ENCODE data around the gene ABCA10.

ABCA10 gene

DNA sequence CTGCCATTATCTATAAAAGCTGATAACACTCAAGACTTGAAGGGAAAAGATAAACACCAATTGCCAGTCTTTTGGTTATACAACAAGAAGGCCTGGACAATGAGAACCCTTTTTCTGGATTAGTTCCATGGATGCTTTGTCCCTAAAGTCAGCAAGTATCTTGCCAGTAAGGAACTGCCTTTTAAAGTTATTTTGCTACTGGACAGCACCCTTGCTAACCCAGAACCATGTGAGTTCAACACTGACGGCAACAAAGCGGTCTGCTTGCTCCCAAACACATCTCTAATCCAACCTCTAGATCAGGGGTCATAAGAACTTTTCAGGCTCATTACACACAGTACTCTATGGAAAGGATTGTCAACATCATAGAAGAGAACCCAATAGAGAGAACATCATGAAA is 61.7 kb downstream of the ABCA10 start:
- no peak for DNase-seq (ENCODE audit: low spot score)

GRCh38 chr17:69164206-69164605 is 64.4 kb downstream of the ABCA10 start:
- no peak for DNase-seq (ENCODE audit: low spot score)

DNA sequence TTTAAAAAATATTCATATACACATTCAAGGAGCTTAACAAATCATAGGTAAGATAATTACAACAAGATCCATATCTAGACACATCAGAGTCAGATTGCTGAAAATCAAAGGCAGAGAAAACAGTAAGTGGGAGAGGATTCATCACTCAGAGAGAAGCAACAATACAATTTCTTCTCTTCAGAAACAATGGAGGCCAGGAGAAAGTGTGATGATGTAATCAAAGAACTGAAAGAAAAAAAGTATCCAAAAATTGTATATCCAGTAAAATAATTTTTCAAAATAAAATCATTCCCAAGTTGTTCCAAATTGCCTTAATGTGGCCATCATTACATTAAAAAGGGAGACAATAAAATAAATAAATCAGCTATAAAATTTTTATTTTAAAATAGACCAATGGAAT is 69.2 kb downstream of the ABCA10 start:
- DNase-seq (ENCODE audit: low spot score) = no peak

- no peak for DNase-seq (ENCODE audit: low spot score)
Measured at GRCh38 chr17:69154267-69154666, 74.4 kb downstream of the ABCA10 start.

- no peak for DNase-seq (ENCODE audit: low spot score)
Measured at GRCh38 chr17:69150333-69150732, 78.3 kb downstream of the ABCA10 start.

- DNase-seq (ENCODE audit: low spot score) = no peak
Measured at GRCh38 chr17:69147460-69147859, 81.2 kb downstream of the ABCA10 start.

DNA sequence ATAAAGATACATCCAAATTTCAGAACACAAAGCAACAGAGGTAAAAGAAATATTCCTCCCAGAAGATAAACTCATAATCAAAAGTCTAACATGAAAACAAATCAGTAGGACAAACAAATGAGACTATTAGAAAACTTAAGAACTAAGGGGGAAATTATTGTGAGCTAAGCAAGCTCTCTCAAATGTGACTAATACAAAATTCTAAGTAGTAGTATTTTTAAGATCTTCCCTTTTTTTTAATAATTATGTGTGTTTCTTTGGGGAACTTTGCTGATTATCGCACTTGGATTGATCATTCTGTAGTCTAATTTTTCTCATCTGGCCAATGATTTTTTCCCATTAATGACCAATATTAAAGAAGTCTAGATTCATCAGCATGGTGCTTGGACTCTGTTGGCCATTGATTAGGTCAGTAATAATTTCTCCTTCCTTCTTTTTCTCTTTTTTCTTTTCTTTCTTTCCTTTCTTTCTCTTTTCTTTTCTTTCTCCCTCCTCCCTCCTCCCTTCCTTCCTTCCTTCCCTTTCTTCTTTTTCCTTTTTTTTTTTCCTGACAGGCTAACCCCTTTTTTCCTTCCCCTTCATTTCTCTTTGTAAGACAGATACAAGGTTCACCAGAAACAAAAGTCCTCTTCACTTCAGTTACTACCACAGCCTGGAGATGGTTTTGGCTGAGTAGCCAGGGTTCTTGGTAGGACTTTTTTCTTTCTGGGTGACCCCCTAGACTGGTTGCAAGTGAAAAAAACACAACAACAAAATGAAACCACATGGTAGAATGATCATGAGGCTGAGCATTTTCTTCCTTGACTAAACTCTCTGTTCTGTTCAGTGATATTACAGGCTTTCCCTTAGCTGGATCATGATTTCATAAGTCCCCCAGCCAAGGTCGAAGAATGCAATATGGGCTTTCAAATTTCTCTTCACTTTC is 84.0 kb downstream of the ABCA10 start:
- no peak for DNase-seq (ENCODE audit: low spot score)

GRCh38 chr17:69143683-69144231 is 84.9 kb downstream of the ABCA10 start:
- no peak for DNase-seq (ENCODE audit: low spot score)

GRCh38 chr17:69143151-69143550 is 85.5 kb downstream of the ABCA10 start:
- DNase-seq (ENCODE audit: low spot score) = no peak

DNA sequence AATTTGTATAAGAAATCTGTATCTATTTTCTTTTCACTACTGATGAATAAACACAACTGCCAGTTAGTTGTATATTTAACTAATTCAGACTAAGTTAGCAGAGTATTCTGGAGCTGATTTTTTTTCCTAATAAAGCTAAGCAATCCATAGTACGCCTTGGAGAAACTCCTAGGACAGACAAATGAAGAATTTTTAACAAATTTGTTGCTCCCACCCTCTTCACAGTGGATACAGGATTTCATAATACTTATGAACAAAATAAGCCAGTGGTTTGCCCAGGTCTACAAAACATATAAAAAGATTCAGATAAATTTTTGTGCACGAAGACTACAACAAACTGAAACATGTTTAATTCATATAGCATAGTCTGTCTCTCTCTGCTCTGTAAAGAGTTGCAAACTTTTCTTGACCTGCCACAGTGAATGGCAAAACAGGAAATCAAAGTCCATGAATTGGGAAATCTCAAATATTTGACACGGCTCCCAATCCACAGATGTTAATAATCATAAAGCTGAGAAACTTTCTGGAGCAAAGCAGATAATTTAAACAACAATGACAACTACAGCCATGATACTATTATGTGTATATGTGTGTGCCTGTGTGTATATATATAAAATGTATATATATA is 86.3 kb downstream of the ABCA10 start:
- no peak for DNase-seq (ENCODE audit: low spot score)

DNA sequence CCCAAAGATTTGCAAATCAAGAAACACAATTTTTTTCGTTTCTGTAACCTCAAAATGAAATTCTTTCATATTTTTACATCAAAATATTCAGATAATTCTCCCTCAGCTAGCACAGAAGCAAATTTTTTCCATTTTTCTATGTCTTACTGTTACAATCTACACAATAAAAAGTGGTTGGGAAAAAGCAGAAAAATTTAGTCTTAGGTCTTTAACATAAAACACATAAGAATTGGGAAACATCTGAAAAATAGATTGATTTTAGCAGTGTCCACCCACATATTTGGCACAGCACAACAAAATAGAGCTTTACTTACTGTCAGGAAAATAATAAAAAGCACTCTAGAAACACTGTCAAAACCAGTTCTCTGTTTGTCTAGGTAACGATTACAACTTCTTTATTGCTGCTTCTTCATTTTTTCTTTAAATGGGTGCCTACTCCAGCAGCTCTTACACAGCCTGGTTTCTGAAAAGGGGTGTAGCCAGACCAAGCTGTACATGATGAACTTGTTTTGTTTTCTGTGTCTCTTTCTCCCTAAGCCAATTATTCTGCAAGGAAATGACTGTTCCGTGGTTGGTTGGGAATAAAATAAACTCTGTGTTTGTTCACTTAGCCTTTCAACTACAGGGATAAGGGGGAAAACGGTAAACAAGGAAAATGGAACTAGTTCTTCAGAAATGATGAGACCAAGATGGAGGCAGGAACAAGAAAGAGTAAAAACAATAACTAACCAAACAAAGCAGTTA is 87.0 kb downstream of the ABCA10 start, which contains the start of gene ABCA6:
Gene ABCA6 (minus strand): TSS at position 465 of the 744 bp plus-strand sequence. CDS start 1,192 bp downstream, outside the sequence.
- DNase-seq (ENCODE audit: low spot score) = no peak

- no peak for DNase-seq (ENCODE audit: low spot score)
Measured at GRCh38 chr17:69134112-69134511, 94.5 kb downstream of the ABCA10 start.

GRCh38 chr17:69130627-69131296 is 97.9 kb downstream of the ABCA10 start:
- DNase-seq (ENCODE audit: low spot score) = no peak

DNA sequence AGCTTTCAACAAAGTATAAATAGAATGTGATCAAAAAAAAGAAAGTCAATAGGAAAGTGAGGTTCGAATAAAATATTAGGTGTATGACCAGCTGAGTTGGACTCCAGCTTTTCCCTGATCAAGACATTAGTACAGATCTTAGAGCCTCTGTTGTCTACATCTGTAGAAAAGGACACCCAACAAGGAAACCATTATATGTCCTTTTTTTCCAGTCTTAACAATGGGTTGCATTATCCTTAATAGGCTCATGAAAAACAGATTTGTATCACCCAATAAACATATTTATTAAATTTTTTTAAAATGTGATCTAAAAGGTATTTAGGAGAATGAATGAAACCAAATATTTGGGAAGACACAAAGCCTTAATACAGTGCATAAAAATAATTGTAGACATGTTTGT is 105.0 kb downstream of the ABCA10 start:
- no peak for DNase-seq (ENCODE audit: low spot score)

DNA sequence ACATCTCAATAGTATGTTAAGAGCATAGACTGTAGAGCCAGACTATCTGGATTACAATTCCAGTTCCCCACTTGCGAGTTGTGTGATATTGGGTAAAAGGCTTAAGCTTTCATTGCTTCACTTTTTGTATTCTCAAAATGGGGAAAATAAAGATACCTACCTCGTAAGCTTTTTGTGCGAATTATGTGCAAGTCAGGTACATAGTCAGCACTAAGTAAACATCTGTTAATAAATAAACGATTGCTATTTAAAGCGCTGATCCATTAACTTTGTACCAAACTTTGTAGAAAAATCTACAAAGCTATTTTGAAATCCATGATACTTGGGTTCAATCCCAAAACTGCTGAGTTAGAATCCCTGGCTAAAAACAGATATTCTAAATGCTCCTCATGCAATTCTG is 106.6 kb downstream of the ABCA10 start:
- DNase-seq (ENCODE audit: low spot score) = no peak

- DNase-seq (ENCODE audit: low spot score) = no peak
Measured at GRCh38 chr17:69117855-69118784, 110.5 kb downstream of the ABCA10 start.

- DNase-seq (ENCODE audit: low spot score) = no peak
Measured at GRCh38 chr17:69111794-69112193, 116.8 kb downstream of the ABCA10 start.

DNA sequence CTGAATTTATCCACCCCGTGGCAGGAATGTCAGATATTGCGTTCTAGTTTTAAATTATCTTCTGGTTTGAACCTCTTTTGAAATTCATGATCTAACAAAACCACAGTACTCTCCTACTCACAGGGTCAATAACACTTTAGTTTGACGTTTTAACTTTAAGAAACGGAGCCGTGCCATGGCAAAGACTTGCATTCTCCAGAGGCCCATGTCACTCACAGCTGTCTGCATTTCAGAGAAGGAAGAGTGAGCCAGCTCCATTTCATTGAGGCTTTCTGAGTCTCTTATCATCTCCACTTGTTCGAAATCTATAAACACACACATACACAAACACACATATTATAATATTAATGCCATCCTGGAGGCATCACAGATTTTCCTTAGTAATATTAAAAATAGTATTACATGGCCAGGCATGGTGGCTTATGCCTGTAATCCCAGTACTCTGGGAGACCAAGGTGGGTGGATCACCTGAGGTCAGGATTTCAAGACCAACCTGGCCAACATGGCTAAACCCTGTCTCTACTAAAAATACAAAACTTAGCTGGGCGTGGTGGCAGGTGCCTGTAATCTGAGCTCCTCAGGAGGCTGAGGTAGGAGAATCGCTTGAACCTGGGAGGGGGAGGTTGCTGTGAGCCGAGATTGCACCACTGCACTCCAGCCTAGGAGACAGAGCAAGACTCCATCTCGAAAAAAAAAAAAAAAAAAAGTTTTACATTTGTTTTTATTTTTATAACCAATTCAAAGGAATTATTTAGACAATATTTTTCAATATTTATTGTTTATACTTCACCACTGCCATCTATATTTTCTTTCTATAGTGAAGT is 122.5 kb downstream of the ABCA10 start:
- no peak for DNase-seq (ENCODE audit: low spot score)

DNA sequence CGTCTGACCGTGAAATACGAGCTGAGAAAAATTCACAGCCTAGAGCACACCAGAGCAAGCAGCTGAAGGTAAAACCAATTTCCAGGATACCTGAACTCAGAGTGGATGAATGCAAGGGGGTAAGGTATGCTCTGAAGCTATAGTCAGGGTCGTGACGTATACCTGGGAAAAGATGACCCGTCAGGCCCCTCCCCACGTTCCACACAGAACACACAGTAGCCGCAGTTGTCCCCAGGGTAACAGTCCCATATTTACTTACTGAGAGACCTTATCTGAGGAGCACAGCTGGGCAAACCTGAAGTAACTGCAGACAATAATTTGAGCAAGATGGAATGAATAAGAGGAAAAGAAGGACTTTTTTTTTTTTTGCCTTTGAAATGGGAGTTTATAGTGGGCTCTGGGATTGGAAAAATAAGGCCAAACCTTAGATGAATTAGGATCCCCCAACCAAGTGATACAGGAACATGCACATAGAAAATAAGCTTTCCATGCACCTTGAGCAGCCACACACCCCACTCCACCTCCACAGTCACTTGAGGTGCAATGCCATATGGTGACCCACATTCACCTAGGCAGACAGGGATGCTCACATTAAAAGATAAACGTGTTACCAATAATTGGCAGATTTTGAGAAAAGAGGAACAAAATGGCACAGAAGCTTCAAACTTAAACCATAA is 124.9 kb downstream of the ABCA10 start:
- no peak for DNase-seq (ENCODE audit: low spot score)

Data from CD4-positive, alpha-beta T cell treated with Interleukin-15 for 4 hours (primary cell).